ENCODE results near the gene ZNF212.

GRCh38 chr7:149300620-149301285 is 61.3 kb downstream of the ZNF212 start:
- TF ChIP-seq CTCF (IDR thresholded peaks at IDR 0.05 in 4 of 5, conservative IDR thresholded peaks at IDR 0.05 in 1 of 5) (no peak), POLR2A (IDR thresholded peaks at IDR 0.05) (no peak)

Data from gastrocnemius medialis (tissue), 4 donors.